HG03354 (cell line): ENCODE results near the gene SYT9.
"Not testable (repeated sequence)": the region's sequence is repeated elsewhere in the genome, so short reads cannot be mapped to it uniquely, and the experiment has no call there.

Experiments used
- ATAC-seq: cut with Tn5 transposase; IDR thresholded peaks from one replicate; pipeline ENCODE4 v1.9.1; 2021; ENCODE audit warnings: mild to moderate bottlenecking; ENCODE audit not compliant: unreplicated experiment, poor library complexity, severe bottlenecking

Gene SYT9

GRCh38 chr11:7490535-7490934 lies 238.8 kb downstream of the SYT9 start:
- no peak for ATAC-seq

GRCh38 chr11:7492253-7492652 lies 240.5 kb downstream of the SYT9 start:
- no peak for ATAC-seq

- ATAC-seq, result no peak
Measured at GRCh38 chr11:7493670-7494069, 242.0 kb downstream of the SYT9 start.

GRCh38 chr11:7494086-7494745 lies 242.5 kb downstream of the SYT9 start:
- no peak for ATAC-seq

- peak; percentile 95 for ATAC-seq
Measured at GRCh38 chr11:7495882-7496551, 244.3 kb downstream of the SYT9 start.

- ATAC-seq, result no peak
Measured at GRCh38 chr11:7498193-7498592, 246.5 kb downstream of the SYT9 start.

GRCh38 chr11:7499081-7499480 lies 247.4 kb downstream of the SYT9 start:
- no peak for ATAC-seq

GRCh38 chr11:7500251-7500650 lies 248.5 kb downstream of the SYT9 start:
- ATAC-seq, result no peak

- ATAC-seq, result no peak
Measured at GRCh38 chr11:7501251-7501650, 249.5 kb downstream of the SYT9 start.

GRCh38 chr11:7501894-7502293 lies 250.2 kb downstream of the SYT9 start:
- ATAC-seq, result no peak

- no peak for ATAC-seq
Measured at GRCh38 chr11:7506243-7506642, 254.5 kb downstream of the SYT9 start.

GRCh38 chr11:7508087-7508486 lies 256.4 kb downstream of the SYT9 start:
- ATAC-seq, result no peak

GRCh38 chr11:7509966-7510365 lies 258.3 kb downstream of the SYT9 start:
- ATAC-seq, result no peak

GRCh38 chr11:7511401-7511800 lies 259.7 kb downstream of the SYT9 start:
- ATAC-seq, result no peak

- peak; percentile 78 for ATAC-seq
Measured at GRCh38 chr11:7512525-7513233, 261.0 kb downstream of the SYT9 start.

- ATAC-seq, result peak; percentile 74
Measured at GRCh38 chr11:7513234-7514098, 261.8 kb downstream of the SYT9 start, which contains the start of gene PPFIBP2. PPFIBP2 (plus strand) TSS chr11:7513999; CDS start chr11:7549476, 35,477 bp downstream.

GRCh38 chr11:7514099-7514591 lies 262.4 kb downstream of the SYT9 start:
- peak; percentile 17 for ATAC-seq

- ATAC-seq, result no peak
Measured at GRCh38 chr11:7515447-7515886, 263.8 kb downstream of the SYT9 start.

- no peak for ATAC-seq
Measured at GRCh38 chr11:7516475-7516874, 264.8 kb downstream of the SYT9 start.

- ATAC-seq, result not testable (repeated sequence)
Measured at GRCh38 chr11:7517743-7518142, 266.0 kb downstream of the SYT9 start.
